ENCODE measurements around the gene SLC25A30.
"Not testable (repeated sequence)": the region's sequence is repeated elsewhere in the genome, so short reads cannot be mapped to it uniquely, and the experiment has no call there.

SLC25A30 gene

DNA sequence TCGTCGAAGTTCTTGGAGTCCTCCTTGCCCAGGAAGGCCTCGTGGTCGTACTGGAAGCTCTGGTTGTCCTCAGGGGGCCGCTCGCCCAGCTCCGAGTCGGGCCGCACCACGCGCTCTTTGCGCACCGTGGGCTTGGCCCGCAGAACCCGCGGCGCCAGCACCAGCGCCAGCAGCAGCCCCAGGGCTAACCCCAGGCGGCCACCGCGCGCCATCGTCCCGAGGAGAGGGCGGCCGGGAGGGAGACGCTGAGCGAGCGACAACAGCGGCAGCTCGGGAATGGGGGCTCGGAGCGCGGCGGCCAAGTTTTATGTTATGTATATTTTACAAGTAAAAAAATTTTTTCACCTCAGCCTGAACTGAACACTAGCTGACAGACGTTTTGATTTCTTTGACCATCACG, 27.0 kb downstream of the SLC25A30 start:
- DNase-seq, result not testable (repeated sequence)

DNA sequence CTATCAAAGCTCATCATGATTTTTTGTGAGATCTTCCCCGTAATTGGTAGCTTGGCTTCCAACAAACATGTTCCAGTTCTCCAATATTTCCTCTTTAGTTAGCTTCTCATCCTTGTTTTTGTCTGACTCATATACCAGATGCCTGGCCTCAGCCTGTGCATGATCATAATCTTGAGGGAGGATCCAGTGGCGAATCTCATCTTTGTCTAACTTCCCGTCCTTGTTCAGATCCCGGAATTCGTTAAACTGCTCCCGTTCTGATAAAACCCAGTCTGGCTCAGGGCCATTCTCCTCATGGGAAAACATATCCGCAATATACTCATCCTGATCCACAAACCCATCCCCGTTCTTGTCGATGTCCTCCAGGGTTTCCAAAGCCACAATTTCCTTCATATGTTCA, 27.8 kb downstream of the SLC25A30 start:
- DNase-seq, result not testable (repeated sequence)

DNA sequence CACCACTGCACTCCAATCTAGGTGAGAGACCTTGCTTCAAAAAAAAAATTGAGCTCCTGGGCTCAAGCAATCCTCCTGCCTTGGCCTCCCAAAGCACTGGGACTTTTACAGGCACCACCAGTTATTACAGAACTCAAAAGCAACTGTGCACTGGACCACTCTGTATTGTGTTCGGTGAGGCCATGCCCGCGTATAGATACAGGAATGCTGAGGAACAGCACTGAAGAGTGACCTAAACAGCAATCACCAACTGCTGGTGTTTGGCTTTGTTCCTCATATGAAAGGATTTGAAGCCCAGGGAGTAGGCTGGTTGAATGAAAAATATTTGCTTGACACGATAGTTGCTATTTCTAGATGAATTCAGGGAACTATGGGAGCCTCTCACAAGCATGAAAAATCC, 29.5 kb downstream of the SLC25A30 start:
- no peak for DNase-seq

- DNase-seq, result not testable (repeated sequence)
These were observed 31.1 kb downstream of the SLC25A30 start for GRCh38 chr13:45386892-45387575.

- DNase-seq, result no peak
These were observed 32.1 kb downstream of the SLC25A30 start for GRCh38 chr13:45385907-45386553.

GRCh38 chr13:45385320-45385719, 32.9 kb downstream of the SLC25A30 start:
- no peak for DNase-seq

DNA sequence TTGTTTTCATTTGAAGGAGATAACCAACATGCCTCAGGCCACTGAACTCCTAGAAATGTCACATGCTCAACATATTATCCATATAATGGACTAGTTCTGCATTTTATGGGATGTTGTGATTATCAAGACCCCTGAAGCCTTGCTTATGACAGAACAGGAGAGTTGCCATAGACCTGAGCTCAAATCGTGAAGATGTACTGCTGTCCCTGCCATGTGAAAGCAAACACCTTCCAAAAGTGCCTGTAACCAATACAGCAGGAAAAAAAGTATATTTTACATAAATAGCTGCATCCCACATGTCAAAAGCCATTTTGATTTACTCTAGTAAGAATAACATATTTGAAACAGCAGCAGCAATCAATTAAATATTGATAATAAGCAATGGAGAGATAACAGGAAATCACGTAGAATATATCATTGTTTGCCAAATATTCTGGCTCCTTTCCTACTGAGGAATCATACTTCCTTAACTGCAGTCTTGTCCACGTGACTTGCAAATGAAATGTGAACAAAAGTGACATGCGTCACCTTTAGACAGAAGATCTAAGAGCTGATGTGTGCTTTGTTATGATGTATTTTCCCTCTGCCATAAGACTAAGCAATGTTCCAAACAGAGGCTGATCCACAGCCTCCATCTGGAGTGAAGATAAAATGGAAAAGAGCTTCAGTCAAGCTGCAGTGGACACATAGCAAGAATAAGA, 33.5 kb downstream of the SLC25A30 start:
- no peak for DNase-seq

GRCh38 chr13:45382739-45383138, 35.4 kb downstream of the SLC25A30 start:
- DNase-seq, result not testable (repeated sequence)

GRCh38 chr13:45381196-45381595, 37.0 kb downstream of the SLC25A30 start:
- DNase-seq, result no peak

DNA sequence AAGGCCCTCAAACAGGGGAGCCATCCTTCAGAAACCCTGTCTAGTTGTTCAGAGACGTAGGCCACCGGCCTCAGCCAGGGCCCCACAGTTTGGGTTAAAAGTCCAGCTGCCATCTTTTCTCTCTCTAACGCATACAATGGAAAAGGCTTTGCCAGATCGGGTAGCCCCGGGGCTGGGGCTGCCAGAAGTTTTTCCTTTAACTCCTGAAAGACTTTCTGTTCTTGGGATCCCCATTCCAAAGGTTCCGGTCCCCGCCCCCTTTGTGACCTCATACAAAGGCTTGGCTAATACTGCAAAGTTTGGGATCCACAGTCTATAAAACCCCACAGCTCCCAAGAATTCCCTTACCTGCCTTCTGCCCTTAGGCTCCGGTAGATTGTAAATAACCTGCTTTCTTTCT, 37.5 kb downstream of the SLC25A30 start:
- DNase-seq, result not testable (repeated sequence)

DNA sequence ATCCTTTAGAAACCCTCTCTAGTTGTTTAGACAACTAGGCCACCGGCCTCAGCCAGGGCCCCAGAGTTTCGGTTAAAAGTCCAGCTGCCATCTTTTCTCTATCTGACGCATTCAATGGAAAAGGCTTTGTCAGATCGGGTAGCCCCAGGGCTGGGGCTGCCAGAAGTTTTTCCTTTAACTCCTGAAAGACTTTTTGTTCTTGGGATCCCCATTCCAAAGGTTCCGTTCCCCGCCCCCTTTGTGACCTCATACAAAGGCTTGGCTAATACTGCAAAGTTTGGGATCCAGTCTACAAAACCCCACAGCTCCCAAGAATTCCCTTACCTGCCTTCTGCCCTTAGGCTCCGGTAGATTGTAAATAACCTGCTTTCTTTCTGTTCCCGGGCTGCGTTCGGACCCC, 38.7 kb downstream of the SLC25A30 start:
- not testable (repeated sequence) for DNase-seq

- DNase-seq, result not testable (repeated sequence)
These were observed 39.4 kb downstream of the SLC25A30 start for GRCh38 chr13:45378786-45379185.

GRCh38 chr13:45377314-45377713, 40.9 kb downstream of the SLC25A30 start:
- not testable (repeated sequence) for DNase-seq

DNA sequence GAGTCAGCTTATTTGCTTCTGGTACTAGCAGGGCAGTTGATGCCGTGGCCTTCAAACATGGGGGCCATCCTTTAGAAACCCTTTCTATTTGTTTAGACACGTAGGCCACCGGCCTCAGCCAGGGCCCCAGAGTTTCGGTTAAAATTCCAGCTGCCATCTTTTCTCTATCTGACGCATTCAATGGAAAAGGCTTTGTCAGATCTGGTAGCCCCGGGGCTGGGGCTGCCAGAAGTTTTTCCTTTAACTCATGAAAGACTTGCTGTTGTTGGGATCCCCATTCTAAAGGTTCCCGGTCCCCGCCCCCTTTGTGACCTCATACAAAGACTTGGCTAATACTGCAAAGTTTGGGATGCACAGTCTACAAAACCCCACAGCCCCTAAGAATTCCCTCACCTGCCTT, 41.5 kb downstream of the SLC25A30 start:
- DNase-seq, result not testable (repeated sequence)

GRCh38 chr13:45374917-45375316, 43.3 kb downstream of the SLC25A30 start:
- DNase-seq, result no peak

- no peak for DNase-seq
These were observed 45.0 kb downstream of the SLC25A30 start for GRCh38 chr13:45373162-45373547.

GRCh38 chr13:45372189-45373161, 45.7 kb downstream of the SLC25A30 start:
- DNase-seq, result no peak

DNA sequence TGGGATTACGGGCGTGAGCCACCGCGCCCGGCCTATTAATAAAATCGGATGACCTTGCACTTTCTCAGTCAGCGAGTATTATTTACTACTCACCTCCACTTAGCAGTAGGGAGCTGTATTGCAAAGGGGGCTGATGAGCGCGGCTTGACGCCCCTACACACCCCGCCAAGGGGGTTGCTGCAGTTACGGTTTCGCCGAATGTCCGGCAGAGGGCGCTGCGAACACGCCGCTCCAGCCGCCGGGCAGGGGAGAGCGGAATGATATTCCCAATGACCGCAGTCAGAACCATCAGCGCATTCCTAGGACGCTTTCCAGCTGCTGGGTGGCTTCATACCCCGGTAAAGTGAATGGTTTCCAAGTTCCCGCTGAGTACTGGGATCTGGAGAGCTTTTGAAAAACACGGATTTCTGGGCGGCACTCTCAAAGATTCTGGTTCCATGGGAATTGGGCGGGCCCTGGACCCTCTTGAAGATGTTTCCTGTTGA, 47.2 kb downstream of the SLC25A30 start:
- DNase-seq, result peak in 1 of 2 experiments; percentile 26

DNA sequence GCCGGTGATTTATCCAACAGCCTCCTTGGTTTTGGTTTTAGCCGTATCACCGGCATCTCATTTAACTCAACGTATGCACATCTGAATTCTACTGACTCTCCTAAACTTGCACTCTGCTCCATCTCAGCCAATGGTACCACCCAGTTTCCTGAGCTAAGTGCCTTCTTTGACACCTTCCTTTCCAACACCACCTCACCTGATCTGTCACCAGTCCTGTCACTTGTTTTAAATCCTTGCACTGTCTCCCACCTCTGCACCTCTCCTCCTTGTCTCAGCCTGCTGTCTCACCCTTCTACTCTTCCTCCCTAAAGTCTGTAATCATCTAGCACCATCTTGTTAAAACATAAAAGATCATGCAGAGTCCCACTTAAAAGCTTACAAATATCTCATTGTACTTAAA, 49.1 kb downstream of the SLC25A30 start:
- DNase-seq, result no peak

DNA sequence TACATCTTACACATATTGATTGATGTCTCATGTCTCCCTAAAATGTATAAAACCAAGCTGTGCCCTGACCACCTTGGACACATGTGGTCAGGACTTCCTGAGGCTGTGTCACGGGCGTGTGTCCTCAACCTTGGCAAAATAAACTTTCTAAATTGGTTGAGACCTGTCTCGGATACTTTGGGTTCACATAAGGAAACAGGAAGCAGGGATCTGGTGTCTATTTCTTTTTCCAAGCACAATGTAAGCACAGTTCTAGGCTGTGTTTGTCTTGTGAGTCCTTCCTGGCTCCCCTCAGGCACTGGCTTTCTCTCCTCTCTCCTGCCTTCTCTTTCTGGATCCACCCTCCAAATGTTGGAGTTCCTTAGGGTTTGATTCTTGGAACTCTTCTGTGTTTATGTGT, 49.6 kb downstream of the SLC25A30 start:
- DNase-seq, result no peak

- DNase-seq, result no peak
These were observed 50.2 kb downstream of the SLC25A30 start for GRCh38 chr13:45368005-45368404.

GRCh38 chr13:45367358-45367757, 50.8 kb downstream of the SLC25A30 start:
- DNase-seq, result no peak

DNA sequence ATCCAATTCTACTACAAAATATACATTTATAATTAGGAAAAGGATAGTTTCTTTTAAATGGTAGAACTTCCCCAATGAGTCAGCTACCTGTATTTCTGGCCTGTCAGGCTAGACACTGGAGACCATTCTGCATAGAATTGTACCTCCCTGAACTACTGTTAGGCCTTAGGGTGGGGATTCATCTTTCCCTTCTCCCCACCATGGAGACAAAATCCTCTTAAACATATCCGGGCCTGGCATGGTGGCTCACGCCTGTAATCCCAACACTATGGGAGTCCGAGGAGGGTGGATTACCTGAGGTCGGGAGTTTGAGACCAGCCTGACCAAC, 52.7 kb downstream of the SLC25A30 start:
- no peak for DNase-seq
